Activated CD8-positive, alpha-beta memory T cell treated with anti-CD3 and anti-CD28 coated beads for 36 hours (primary cell): Measurements from ENCODE around the gene KCNS1. TPM values are rescaled to one million over a fixed set of nuclear protein-coding genes. Genes with fewer than 3 reads are reported as not detected.

Experiments
- CTCF ChIA-PET: fragments of 350-600 bp; sonication (Branson Sonifier 250); formaldehyde crosslinking; loops from one replicate; lab custom pipeline; 2021; ENCODE audit warnings: antibody characterized with exemption; lab: Charles Lee
- POLR2A ChIA-PET: fragments of 350-600 bp; sonication (Branson Sonifier 250); formaldehyde crosslinking; loops from one replicate; lab custom pipeline; 2021; ENCODE audit warnings: antibody characterized with exemption; lab: Charles Lee
- total RNA-seq, 2 experiments: library from RNA; stranded (reverse); gene quantifications; one replicate each; pipeline ENCODE4 v1.2.3, GENCODE V29; 2021

Gene KCNS1
- total RNA-seq, 2 experiments from 2014 or later: 0.52 to 0.70 TPM

DNA sequence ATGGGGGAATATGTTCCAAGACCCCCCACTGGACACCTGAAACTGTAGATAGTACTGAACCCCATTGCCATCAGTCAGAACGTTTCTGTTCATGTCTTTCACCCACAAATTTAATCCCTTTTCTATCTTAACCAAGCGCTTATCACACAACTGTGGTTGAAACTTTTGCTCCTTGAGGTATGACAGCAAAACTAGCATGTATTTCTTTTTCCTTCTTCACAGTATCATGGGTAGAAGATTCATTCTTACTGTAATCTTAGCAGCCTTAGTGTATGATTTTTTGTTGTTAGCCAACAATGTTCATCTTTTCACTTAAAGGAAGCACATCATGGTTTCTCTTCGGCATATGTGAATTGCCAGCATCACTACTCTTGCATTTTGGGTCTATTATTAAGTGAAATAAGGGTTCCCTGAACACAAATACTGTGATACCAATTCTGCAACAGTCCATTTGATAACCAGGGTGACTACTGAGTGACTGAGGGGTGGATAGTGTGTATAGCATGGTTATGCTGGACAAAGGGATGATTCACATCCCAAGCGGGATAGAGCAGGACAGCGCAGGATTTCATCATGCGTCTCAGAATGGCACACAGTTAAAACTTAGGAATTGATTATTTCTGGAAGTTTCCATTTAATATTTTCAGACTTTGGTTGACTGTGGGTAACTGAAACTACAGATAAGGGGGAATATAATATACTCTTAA is 41.8 kb downstream of the KCNS1 start:
- POLR2A ChIA-PET: no interaction called here
- CTCF ChIA-PET: no interaction called here

DNA sequence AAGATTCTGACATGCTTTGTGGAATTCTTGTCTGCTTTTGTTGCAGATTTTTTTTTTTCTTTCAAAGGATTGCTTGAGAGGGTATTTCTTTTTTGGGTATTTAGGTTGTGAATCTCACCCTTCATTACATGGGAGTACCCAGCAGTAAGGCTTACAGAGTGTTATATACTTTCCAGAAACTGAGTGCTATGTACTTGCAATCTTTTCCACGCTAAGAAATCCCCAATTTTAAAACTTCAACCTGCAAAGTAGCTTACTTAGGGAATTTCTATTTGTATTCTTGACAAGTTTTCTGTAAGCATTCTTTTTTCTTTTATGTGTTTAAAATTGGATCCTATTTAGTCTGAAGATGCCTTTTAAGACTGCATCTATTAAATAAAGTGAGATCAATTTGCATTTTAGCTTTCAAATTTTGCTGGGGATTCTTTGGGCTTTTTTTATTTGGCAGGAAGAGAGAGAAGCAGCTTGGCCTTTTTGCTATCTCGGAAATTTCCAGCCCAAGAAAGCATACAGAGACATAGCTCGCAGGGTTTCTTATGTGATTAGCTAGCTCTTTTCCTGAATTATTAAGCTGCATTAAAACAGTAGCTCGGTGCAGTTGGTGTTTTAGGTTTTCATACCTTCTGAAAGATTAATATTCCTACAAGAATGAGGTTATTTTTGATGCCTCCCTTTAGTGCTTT is 42.6 kb downstream of the KCNS1 start:
- CTCF ChIA-PET: no interaction called here
- POLR2A ChIA-PET: interaction anchor here (0.6 kb wide), 1 partner anchor 697 kb away, joined by 4 read pairs; no protein-coding TSS in a partner anchor

DNA sequence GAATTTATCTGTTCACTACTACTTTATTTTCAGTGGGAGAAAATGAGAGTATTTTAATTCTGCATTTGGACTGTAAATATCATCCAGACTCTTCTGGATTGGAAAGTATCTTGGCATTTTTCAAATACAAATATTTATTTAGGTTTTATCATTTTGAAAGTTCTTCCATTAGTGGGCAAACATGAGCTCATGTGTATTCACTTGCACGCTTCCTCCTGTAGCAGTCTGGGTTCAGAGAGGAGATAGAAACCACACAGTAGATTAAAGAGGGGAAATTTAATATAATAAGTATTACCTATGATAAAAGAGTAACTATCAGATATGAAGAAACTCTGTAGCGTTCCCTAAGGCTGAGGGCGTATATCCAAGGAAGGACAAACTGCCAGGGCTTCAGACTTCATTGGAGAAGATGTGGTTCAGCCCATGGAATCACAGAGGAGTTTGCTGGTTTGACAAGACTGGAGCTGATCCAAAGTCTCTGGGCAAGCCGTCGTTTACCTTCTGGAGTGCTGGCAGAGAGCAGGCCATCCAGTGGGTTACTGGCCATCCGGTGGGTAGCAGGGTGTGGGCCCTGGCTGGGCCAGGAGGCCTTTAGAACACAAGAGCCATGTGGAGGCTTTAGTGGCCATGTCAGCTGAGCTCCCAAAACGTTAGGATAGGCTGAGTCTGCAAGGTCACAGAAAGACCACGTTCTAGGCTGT is 44.3 kb downstream of the KCNS1 start:
- ChIA-PET CTCF (interaction anchor here (1.4 kb wide), 1 partner anchor 12 kb away, joined by 3 read pairs; no protein-coding TSS in a partner anchor), POLR2A (no interaction called here)

DNA sequence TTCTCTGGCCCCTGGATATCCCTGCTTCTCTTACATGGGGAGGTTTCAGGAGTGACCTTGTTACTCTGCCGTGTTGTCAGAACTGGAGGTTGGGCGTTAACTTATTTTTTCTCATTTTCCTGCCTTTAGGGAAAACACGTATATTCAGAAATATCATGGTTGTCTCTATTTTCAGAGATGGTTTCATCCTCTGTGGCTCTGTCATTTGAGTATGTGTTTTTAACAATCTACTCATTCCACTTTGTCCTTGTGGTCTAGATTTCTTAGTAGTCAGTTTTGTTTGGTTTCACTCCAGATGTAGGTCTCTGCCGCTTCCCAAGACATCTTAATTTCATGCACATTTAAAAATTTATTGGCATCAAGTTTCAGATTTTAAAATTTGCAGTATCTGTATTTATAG is 45.9 kb downstream of the KCNS1 start:
- CTCF ChIA-PET: interaction anchor here (0.7 to 1.5 kb wide), 6 partner anchors 11 to 114 kb away, joined by 3 to 6 read pairs (median 4); no protein-coding TSS in a partner anchor
- POLR2A ChIA-PET: interaction anchor here (0.7 kb wide), 1 partner anchor 77 kb away, joined by 3 read pairs; no protein-coding TSS in a partner anchor

DNA sequence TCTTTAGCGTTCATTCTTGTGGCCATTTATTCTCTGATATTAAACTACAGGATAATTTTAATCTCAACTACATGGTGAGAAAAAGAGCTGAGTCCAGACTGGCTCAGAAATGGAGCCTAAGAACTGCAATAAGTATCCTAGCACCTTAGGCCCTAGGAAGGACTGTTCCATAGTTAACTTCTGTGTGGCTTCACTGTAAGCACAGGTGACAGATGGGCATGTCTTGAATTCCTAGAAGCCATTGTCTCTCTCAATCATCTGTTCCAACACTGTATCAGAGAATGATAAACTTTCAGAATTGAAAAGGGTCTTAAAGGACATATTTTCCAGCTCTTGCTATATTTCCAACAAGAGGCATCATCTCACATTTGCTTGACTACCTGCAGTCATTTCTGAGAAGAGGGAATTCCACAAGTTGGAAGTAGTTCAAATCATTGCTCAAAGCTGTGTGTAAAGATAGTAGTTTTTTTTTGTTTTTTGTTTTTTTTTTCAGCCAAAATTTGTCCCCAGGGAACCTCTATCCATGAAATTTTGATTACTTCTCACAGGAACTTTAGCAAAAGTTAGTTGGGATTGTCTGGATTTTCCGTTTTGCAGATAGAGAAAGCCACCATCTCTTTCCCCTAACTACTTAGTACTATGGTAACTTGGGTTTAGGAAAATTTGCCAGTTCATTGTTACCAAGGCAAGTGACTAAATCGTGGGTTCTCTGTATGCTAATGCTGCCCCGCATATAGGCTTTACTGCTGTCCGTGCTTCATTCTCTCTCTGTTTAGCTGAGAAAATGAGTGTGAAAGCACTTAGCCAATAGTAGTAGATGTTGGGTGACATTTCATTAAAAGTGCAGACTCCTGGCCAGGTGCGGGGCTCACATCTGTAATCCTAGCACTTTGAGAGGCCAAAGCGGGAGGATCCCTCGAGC is 47.2 kb downstream of the KCNS1 start:
- ChIA-PET POLR2A (no interaction called here), CTCF (interaction anchor here (1.2 to 2.1 kb wide), 5 partner anchors 10 to 44 kb away, joined by 3 to 9 read pairs (median 6); no protein-coding TSS in a partner anchor)

DNA sequence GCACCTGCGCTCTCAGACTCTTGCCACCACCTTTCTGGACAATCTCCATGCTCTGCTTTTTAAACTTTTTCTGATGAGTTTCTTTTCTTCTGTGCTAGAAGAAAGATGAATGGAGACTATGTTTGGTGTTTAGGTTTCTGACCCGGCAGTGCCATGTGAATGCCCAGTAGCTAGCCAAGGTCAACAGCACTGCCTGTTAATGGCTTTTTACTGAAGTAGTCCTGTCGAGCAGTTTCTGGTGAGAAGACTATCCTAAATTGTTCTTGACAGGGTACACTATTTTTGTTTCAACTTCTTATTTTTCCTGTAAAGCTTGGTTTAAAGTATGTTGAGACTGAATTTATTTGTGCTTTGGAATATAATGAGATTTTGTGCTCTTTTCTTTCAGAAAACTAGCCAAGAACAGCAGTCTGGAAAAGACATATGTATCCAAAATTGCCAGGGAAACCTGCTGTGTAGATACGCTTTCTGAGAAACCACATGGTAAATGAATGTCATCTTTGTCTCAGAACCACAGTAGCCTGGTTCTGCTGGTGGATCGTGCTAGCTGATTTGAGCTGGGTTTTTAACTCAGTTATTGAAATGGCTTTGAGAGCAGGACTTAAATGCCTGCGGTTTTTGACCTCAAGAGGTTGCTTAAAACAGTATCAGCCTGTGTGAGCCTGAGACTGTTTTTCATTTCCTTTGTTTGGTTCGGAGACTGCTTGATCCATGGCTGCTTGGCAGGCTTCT is 48.1 kb downstream of the KCNS1 start:
- CTCF ChIA-PET: interaction anchor here (0.6 to 2.1 kb wide), 4 partner anchors 9 to 71 kb away, joined by 5 to 9 read pairs (median 6); no protein-coding TSS in a partner anchor
- POLR2A ChIA-PET: interaction anchor here (0.8 kb wide), 1 partner anchor 16 kb away, joined by 3 read pairs; no protein-coding TSS in a partner anchor

DNA sequence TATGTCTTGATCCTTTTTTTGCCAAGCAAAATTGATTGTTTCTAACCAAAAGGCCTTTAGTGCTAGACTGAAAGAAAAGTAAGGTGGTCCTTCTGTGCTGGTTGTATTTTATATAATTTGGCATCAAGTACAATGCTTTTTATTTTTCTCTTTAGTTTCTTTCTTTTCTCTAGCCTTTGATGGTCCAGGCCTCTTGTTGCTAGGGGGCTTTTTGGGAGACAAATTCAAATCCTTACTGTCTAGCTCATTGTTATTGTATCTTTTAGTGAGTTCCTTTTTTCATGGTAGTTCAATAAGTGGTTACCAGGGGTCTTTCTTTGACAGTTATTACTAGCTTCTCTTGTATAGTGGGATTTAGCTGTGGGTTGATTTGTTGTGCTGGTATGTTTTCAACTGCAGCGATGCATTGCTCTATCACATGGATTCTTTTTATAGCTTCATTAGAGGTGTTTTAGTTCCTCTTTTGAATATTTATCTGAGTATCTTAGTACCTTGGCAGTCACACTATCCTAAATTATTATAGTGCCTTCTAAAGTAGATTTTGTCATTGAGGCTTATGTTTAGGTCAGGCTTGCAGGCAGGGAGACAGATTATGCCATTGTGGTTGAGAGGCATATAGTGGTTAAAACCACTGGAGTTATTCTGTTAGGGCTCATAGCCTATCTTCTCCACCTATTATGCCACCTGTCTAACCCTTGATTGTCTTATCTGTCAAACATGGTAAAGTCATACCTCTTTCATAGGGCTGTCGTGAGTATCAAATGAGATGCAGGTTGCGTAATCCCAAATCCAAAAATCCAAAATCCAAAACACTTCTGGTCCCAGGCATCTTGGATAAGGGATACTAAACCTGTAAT is 49.5 kb downstream of the KCNS1 start:
- POLR2A ChIA-PET: no interaction called here
- CTCF ChIA-PET: interaction anchor here (0.9 kb wide), 1 partner anchor 44 kb away, joined by 4 read pairs; no protein-coding TSS in a partner anchor

DNA sequence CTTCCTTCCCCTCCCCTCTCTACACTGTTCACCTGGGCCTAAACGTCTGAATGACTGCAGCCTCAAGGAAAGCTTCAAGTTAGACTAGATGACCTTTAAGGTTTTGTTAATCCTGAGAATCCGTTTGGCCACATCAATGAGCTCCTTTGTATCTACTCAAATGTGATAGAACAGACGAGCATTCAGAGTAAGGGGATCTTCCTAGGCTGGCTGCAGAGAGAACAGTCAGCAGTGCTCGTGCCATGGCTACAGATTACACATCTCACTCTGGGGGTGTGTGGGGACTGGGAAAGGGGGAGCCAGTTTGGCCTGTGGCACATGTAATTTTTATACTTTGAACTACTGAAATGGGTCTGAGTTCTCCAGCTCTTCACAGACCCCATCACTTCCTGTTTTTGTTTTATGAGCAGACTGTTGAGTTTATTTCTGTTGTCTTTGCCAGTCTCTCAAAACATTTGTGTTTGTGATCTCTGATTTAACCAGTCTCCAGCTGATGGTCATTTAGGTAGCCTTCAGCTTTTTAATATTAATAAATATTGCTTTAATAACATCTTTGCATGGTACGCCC is 50.9 kb downstream of the KCNS1 start:
- ChIA-PET POLR2A (no interaction called here), CTCF (interaction anchor here (1.4 to 2.0 kb wide), 3 partner anchors 15 to 244 kb away, joined by 3 to 11 read pairs (median 3); no protein-coding TSS in a partner anchor)

DNA sequence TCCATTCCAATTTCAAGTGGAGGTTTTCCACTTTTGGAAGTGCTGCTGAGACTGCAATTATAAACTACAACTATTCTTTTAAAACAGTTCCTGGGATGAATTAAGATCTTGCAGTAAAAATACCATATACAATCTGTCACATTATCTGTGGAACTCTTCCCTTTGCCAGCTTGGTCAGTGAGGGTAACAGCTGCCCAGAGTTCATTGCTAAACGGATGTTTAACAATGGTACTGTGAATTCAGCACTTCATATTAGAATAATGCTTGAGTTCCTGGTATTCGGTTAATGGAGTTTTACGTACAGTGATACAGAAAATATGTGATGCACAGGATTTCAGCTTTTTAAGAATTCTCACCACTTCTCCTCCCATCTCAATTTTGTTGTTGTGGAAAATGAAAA is 51.5 kb downstream of the KCNS1 start:
- CTCF ChIA-PET: interaction anchor here (1.4 to 2.0 kb wide), 3 partner anchors 14 to 244 kb away, joined by 3 to 11 read pairs (median 3); no protein-coding TSS in a partner anchor

DNA sequence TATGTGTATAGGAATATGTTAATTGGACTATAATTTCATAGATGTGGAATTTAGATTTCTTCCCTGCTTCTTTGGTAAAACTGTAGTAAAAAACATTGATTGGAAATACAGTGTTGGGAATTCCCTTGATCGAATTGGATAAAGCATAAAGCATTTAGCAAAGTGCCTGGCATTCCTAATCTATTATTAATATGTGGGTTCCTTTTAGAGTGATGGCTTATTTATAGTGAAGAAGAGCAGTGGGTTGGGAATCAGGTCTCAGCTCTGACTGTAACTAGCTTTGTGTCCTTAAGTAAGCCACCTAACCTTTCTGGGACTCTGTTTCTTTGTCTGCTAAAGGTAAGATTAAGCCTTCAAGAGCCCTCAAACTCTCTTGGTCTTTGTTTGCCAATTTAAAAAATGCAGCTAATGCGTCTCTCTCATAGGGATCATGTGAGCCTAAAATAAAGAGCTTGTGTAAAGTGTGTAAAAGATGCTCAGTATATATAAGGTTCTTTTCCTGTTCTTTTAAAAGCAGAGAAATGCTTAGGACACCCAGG is 53.3 kb downstream of the KCNS1 start:
- CTCF ChIA-PET: no interaction called here
- POLR2A ChIA-PET: no interaction called here

More for the DNA sequence above, 51.5 kb downstream of the KCNS1 start:
- POLR2A ChIA-PET: no interaction called here

DNA sequence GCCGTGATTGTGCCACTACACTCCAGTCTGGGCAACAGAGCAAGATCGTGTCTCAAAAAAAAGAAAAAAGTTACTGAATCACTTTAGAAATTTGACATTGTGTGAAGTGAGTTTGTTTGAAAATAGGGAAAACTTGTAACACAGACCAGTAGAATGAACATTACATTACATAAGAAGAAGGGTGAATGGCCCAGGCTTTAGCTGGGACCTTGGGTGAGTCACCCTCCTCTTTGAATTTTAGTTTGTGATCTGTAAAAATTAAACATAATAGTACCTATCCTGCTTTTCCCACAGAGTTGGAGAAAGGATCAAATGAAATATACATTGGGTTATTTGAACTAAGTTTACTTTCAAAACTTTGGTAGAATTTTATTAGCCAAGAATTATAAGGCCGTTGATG is 56.3 kb downstream of the KCNS1 start:
- CTCF ChIA-PET: interaction anchor here (0.6 to 2.8 kb wide), 22 partner anchors 9 to 249 kb away, joined by 3 to 20 read pairs (median 6); no protein-coding TSS in a partner anchor
- POLR2A ChIA-PET: no interaction called here

DNA sequence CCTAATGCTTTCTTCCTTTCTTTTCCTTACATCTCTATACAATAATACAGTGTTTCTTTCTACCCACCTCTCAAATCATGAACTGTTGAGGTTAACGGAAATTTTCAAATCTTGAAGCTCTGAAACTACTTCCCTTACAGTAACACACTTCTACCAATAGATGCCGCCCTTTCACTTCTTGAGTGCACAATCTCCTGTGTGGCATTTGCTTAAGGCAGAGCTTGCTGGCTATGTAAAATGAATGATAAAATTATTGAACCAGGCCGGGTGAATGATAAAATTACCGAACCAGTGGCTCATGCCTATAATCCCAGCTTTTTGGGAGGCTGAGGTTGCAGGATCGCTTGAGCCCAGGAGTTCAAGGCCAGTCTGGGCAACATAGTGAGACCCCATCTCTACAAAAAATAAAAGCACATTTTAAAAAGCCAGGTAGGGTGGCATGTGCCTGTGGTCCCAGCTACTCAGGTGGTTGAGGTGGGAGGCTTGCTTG is 56.8 kb downstream of the KCNS1 start:
- POLR2A ChIA-PET: no interaction called here

DNA sequence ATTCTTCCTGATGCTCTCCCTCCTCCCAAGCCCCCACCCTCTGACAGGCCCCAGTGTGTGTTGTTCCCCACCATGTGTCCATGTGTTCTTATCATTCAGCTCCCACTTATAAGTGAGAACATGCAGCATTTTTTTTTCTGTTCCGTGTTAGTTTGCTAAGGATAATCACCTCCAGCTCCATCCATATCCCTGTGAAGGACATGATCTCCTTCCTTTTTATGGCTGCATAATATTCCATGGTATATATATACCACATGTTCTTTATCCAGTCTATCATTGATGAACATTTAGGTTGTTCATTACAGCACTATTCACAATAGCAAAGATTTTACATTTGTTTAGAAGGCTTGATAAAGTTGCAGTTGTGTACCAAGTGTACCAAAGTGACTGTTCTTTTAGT is 57.9 kb downstream of the KCNS1 start:
- ChIA-PET CTCF (interaction anchor here (0.7 to 2.8 kb wide), 8 partner anchors 19 to 251 kb away, joined by 3 to 20 read pairs (median 8); no protein-coding TSS in a partner anchor), POLR2A (no interaction called here)

More for the DNA sequence above, 56.8 kb downstream of the KCNS1 start:
- CTCF ChIA-PET: interaction anchor here (0.6 to 2.8 kb wide), 25 partner anchors 9 to 250 kb away, joined by 3 to 20 read pairs (median 5); no protein-coding TSS in a partner anchor
